Activated B cell treated with CpG ODN at 0.5 μM for 24 hours (primary cell): ENCODE data around the gene KCNAB3. TPM values are rescaled to one million over a fixed set of nuclear protein-coding genes. Genes with fewer than 3 reads are reported as not detected.

Experiments used
- ATAC-seq: fragments of 200-7000 bp; cut with Tn5 transposase; one replicate; pipeline ENCODE4 v1.10.0; 2021; ENCODE audit warnings: low read depth, mild to moderate bottlenecking, moderate library complexity
- CTCF ChIA-PET: fragments of 350-600 bp; sonication (Branson Sonifier 250); formaldehyde crosslinking; loops from one replicate; lab custom pipeline; 2021; ENCODE audit warnings: antibody characterized with exemption; lab: Charles Lee
- POLR2A ChIA-PET: fragments of 350-600 bp; sonication (Branson Sonifier 250); formaldehyde crosslinking; loops from one replicate; lab custom pipeline; 2021; ENCODE audit warnings: antibody characterized with exemption; lab: Charles Lee
- DNase-seq: peaks from one replicate; pipeline ENCODE4 v3.0.0; 2022
- H3K27ac Mint-ChIP-seq: one replicate; pipeline ENCODE4 v1.8.0; 2020; ENCODE audit warnings: mixed read lengths
- H3K27me3 Mint-ChIP-seq: one replicate; pipeline ENCODE4 v1.8.0; 2021; ENCODE audit warnings: mixed read lengths
- H3K36me3 Mint-ChIP-seq: one replicate; pipeline ENCODE4 v1.8.0; 2021; ENCODE audit warnings: low read depth, mixed read lengths
- H3K4me1 Mint-ChIP-seq: one replicate; pipeline ENCODE4 v1.8.0; 2021; ENCODE audit warnings: mixed read lengths
- H3K4me3 Mint-ChIP-seq: one replicate; pipeline ENCODE4 v1.8.0; 2020; ENCODE audit warnings: mild to moderate bottlenecking, mixed read lengths
- H3K9me3 Mint-ChIP-seq: one replicate; pipeline ENCODE4 v1.8.0; 2020; ENCODE audit warnings: mixed read lengths
- intact Hi-C: fragments of 100-400 bp; cut with micrococcal nuclease; formaldehyde crosslinking; loops from one replicate; pipeline ENCODE4 v1.15.1; 2024
- total RNA-seq: library from RNA; stranded (reverse); gene quantifications from 2 replicates; pipeline ENCODE4 v1.2.3, GENCODE V29; 2022
- TF ChIP-seq, protein P1 (sequence below): fragments of 200-600 bp; IDR thresholded peaks from one replicate; pipeline ENCODE4 v1.8.0; 2022; ENCODE audit warnings: antibody characterized with exemption, mild to moderate bottlenecking

KCNAB3 gene
- total RNA-seq, 1 donor from 2014 or later, result 12.9 TPM

DNA sequence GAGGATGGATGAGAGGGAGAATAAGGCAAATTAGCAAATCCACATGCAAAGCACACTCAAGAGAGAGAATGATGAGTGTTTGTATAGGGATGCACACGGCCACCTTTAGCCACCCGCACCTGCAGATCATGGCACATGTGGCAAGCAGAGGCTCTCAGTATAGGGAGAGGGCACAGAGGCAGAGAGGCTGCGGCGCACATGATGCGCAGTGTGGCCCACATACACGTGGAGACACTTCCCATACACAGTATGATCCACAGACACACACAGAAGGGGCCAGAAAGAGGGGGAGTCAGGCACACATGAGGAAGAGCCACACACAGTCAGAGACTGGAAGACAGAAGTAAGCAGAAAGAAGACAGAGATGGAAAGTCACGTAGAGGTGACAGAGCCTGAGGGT, 47.6 kb downstream of the KCNAB3 start:
- no peak overlapping the region for H3K27ac Mint-ChIP-seq
- TF ChIP-seq, protein P1, sequence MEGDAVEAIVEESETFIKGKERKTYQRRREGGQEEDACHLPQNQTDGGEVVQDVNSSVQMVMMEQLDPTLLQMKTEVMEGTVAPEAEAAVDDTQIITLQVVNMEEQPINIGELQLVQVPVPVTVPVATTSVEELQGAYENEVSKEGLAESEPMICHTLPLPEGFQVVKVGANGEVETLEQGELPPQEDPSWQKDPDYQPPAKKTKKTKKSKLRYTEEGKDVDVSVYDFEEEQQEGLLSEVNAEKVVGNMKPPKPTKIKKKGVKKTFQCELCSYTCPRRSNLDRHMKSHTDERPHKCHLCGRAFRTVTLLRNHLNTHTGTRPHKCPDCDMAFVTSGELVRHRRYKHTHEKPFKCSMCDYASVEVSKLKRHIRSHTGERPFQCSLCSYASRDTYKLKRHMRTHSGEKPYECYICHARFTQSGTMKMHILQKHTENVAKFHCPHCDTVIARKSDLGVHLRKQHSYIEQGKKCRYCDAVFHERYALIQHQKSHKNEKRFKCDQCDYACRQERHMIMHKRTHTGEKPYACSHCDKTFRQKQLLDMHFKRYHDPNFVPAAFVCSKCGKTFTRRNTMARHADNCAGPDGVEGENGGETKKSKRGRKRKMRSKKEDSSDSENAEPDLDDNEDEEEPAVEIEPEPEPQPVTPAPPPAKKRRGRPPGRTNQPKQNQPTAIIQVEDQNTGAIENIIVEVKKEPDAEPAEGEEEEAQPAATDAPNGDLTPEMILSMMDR, result no peak
- ATAC-seq (no peak), DNase-seq (no peak)
- intact Hi-C loops, result no loop called here
- no peaks in the 10 kb centered on the region for H3K9me3 Mint-ChIP-seq
- ChIA-PET CTCF (no interaction called here), POLR2A (no interaction called here)
- peaks cover 8% of the 10 kb centered on the region for H3K4me1 Mint-ChIP-seq
- H3K4me3 Mint-ChIP-seq, result no peak overlapping the region
- peaks cover 8% of the 10 kb centered on the region for H3K36me3 Mint-ChIP-seq
- no peaks in the 10 kb centered on the region for H3K27me3 Mint-ChIP-seq

DNA sequence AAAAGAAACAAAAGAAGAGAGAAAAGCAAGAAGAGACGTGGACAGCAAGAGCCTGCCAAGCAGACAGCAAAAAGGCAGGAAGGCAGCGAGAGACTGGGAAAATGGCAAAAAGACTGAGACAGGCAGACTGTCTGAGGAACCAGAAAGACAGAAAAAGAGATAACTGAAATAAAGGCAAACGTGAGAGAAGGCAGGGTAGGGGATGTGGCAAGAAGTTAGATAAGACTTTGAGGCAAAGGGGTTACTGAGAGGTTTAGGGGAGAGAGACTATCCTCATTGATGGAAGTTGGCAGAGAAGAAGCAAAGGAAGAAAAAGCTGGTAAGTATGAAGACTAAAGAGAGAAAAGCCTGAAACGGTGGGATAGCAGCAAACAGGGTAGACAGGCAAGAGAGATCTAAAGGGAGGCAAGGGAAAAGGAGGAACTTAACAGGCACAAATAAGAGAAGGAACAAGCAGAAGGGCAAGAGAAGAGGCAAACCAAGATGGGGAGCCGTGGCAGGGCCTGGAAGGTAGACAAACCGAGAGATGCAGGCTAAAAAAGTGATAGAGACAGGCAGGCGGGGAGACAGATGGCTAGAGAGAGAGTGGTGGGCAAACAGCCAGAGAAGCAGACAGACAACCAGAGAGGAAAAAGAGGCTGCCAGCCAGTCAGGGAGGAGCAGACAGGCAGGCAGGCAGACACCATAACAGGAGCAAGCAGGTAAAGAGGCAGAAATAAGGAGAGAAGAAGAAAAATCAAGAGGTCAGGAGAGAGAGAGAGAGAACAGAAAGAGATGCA, 48.2 kb downstream of the KCNAB3 start:
- POLR2A ChIA-PET, result no interaction called here
- ATAC-seq, result no peak
- no peaks in the 10 kb centered on the region for H3K27me3 Mint-ChIP-seq
- no peak for DNase-seq
- no peaks in the 10 kb centered on the region for H3K9me3 Mint-ChIP-seq
- H3K4me3 Mint-ChIP-seq, result no peak overlapping the region
- no peak overlapping the region for H3K27ac Mint-ChIP-seq
- CTCF ChIA-PET, result no interaction called here
- peaks cover 8% of the 10 kb centered on the region for H3K36me3 Mint-ChIP-seq
- intact Hi-C loops, result no loop called here
- peaks cover 10% of the 10 kb centered on the region for H3K4me1 Mint-ChIP-seq
- TF ChIP-seq, protein P1, result no peak

DNA sequence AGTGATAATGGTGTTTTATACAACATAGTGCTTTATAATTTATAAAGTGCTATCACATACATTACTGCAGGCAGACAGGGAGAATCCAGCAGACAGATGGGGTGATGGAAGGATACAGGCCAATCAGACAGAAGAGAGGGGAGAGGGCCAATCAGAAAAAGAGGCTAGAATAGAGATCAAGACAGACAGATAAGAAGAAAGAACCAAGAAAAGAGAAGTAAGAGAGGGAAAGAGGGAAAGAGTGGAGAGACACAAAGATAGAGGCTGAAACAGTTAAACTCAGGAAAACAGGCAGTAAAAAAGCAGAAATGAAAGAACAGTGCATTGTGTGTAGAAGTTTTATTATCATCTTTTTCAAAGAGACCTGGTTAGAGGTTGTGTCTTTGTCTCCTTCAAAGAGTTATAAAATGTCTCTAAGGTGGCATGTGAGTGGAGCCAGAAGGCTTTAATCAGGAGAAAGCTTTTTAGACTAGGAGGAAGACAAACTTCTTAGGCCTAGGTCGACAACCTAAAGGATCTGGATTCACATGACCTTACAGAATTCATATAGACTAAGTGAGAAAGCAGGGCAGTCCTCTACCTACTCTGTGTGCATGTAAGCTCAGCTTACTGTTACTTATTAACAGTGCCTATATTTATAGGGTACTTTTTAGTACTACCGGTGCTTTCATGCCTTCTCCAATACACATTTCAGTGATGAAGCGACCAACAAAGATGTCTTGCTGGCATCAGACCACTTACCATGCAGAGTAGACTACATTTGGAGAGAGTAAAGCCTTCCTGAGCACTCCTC, 49.4 kb downstream of the KCNAB3 start:
- TF ChIP-seq, protein P1, result no peak
- POLR2A ChIA-PET, result no interaction called here
- ATAC-seq (no peak), DNase-seq (no peak)
- CTCF ChIA-PET, result interaction anchor here (1.1 kb wide), 1 partner anchor 110 kb away, joined by 3 read pairs; no protein-coding TSS in a partner anchor
- Mint-ChIP-seq H3K27me3 (no peaks in the 10 kb centered on the region), H3K9me3 (no peaks in the 10 kb centered on the region), H3K36me3 (peaks cover 7% of the 10 kb centered on the region), H3K4me3 (no peak overlapping the region), H3K27ac (no peak overlapping the region), H3K4me1 (peaks cover 12% of the 10 kb centered on the region)
- intact Hi-C loops, result no loop called here

DNA sequence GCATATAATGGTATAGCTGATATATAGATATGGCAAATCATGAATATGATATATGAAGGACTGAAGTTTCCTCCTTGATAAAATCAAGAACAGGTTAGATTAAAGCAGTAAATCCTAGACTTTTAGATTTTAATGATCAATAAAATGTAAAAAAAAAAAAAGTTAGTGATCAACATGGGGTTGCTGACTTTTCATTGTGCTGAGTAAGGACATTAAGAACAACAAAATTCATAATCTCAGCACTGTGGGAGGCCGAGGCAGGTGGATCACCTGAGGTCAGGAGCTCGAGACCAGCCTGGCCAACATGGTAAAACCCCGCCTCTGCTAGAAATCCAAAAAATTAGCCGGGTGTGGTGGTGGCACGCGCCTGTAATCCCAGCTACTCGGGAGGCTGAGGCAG, 51.4 kb downstream of the KCNAB3 start:
- ChIA-PET CTCF (no interaction called here), POLR2A (interaction anchor here (1.1 kb wide), 1 partner anchor 11 kb away, joined by 3 read pairs; no protein-coding TSS in a partner anchor)
- Mint-ChIP-seq H3K9me3 (no peaks in the 10 kb centered on the region), H3K27me3 (no peaks in the 10 kb centered on the region), H3K4me3 (no peak overlapping the region), H3K36me3 (peaks cover 13% of the 10 kb centered on the region), H3K4me1 (peaks cover 8% of the 10 kb centered on the region), H3K27ac (no peak overlapping the region)
- DNase-seq (no peak), ATAC-seq (no peak)
- TF ChIP-seq, protein P1, result no peak
- intact Hi-C loops, result no loop called here
